Measurements from ENCODE around the gene ADNP. TPM values are rescaled to one million over a fixed set of nuclear protein-coding genes. Genes with fewer than 3 reads are reported as not detected.
A peak's percentile ranks its signal among the peaks of the same experiment; 100 is the strongest.

The ADNP gene
- total RNA-seq, 3 donors from 2014 or later (not counting 1 experiment from before 2014, with no cell fraction given) = 56.8 to 75.8 (median 66.8) TPM

DNA sequence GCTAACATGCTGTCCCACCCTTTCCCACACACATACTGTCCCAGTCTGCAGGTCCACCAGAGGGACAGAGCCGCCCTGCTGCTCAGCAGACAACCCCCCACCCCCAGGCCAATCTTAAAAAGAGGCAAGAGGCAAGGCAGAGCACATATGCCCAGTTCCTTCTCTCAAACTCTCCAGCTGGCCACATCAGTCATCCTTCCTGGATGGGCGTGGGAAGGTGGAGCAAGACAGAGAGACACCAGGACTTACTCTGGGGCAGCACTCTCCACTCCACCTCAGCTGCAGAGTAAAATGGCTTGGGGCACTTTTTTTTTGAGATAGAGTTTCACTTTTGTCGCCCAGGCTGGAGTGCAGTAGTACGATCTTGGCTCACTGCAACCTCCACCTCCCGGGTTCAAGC, 38.2 kb upstream of the ADNP start:
- Histone ChIP-seq H3K36me3 (ENCODE audit: control insufficient read depth, insufficient read depth, low read length) (no peaks in the 10 kb centered on the region), H3K9me3 (ENCODE audit: control insufficient read depth, insufficient read depth, low read length) (no peaks in the 10 kb centered on the region), H3K27ac (ENCODE audit: low read length) (no peak overlapping the region), H3K4me3 (ENCODE audit: low read length) (no peak overlapping the region), H3K4me1 (ENCODE audit: control insufficient read depth, insufficient read depth, low read length) (no peaks in the 10 kb centered on the region), H3K27me3 (ENCODE audit: control insufficient read depth, insufficient read depth, low read length) (no peaks in the 10 kb centered on the region)
- WGBS (ENCODE audit: insufficient coverage) = 90% methylated on average over 5 of the region's 5 CpGs
- ATAC-seq (no peak), DNase-seq (no peak)
- intact Hi-C loops (cut with micrococcal nuclease) = no loop called here
- Mint-ChIP-seq H3K36me3 (no peaks in the 10 kb centered on the region), H3K27ac (no peak overlapping the region), H3K4me1 (peaks cover 0 to 5% of the 10 kb centered on the region in 2 donors), H3K4me3 (no peak overlapping the region), H3K27me3 (ENCODE audit: low read depth in 2 of 2) (peaks cover 9 to 13% of the 10 kb centered on the region in 2 donors), H3K9me3 (no peaks in the 10 kb centered on the region)
- TF ChIP-seq CTCF (IDR thresholded peaks at IDR 0.05) = no peak

GRCh38 chr20:50968289-50968688, 37.1 kb upstream of the ADNP start:
- WGBS (ENCODE audit: insufficient coverage) = 89% methylated on average over 9 of the region's 9 CpGs
- H3K27me3 ChIP-seq (ENCODE audit: control insufficient read depth, insufficient read depth, low read length) = no peaks in the 10 kb centered on the region
- Mint-ChIP-seq H3K9me3 (no peaks in the 10 kb centered on the region), H3K4me1 (peaks cover 0 to 8% of the 10 kb centered on the region in 2 donors), H3K27ac (no peak overlapping the region), H3K4me3 (no peak overlapping the region), H3K36me3 (no peaks in the 10 kb centered on the region), H3K27me3 (ENCODE audit: low read depth in 2 of 2) (peaks cover 5 to 11% of the 10 kb centered on the region in 2 donors)
- H3K4me1 ChIP-seq (ENCODE audit: control insufficient read depth, insufficient read depth, low read length) = no peaks in the 10 kb centered on the region
- H3K36me3 ChIP-seq (ENCODE audit: control insufficient read depth, insufficient read depth, low read length) = no peaks in the 10 kb centered on the region
- DNase-seq (no peak), ATAC-seq (no peak)
- H3K4me3 ChIP-seq (ENCODE audit: low read length) = no peak overlapping the region
- H3K27ac ChIP-seq (ENCODE audit: low read length) = no peak overlapping the region
- no peak for TF ChIP-seq CTCF (IDR thresholded peaks at IDR 0.05)
- no peaks in the 10 kb centered on the region for H3K9me3 ChIP-seq (ENCODE audit: control insufficient read depth, insufficient read depth, low read length)
- intact Hi-C loops (cut with micrococcal nuclease) = no loop called here

GRCh38 chr20:50967586-50967985, 36.3 kb upstream of the ADNP start:
- H3K27me3 Mint-ChIP-seq (ENCODE audit: low read depth in 2 of 2) = peaks cover 0 to 9% of the 10 kb centered on the region in 2 donors
- 59% methylated on average over 7 of the region's 7 CpGs for WGBS (ENCODE audit: insufficient coverage)
- H3K4me3 Mint-ChIP-seq = no peak overlapping the region
- Histone ChIP-seq H3K4me1 (ENCODE audit: control insufficient read depth, insufficient read depth, low read length) (no peaks in the 10 kb centered on the region), H3K9me3 (ENCODE audit: control insufficient read depth, insufficient read depth, low read length) (no peaks in the 10 kb centered on the region), H3K4me3 (ENCODE audit: low read length) (no peak overlapping the region), H3K27me3 (ENCODE audit: control insufficient read depth, insufficient read depth, low read length) (no peaks in the 10 kb centered on the region), H3K36me3 (ENCODE audit: control insufficient read depth, insufficient read depth, low read length) (no peaks in the 10 kb centered on the region), H3K27ac (ENCODE audit: low read length) (no peak overlapping the region)
- H3K36me3 Mint-ChIP-seq = no peaks in the 10 kb centered on the region
- no peaks in the 10 kb centered on the region for H3K9me3 Mint-ChIP-seq
- ATAC-seq (no peak), DNase-seq (no peak)
- H3K27ac Mint-ChIP-seq = no peak overlapping the region
- peaks cover 0 to 8% of the 10 kb centered on the region in 2 donors for H3K4me1 Mint-ChIP-seq
- intact Hi-C loops (cut with micrococcal nuclease) = no loop called here
- TF ChIP-seq CTCF (IDR thresholded peaks at IDR 0.05) = no peak

GRCh38 chr20:50959543-50960126, 28.4 kb upstream of the ADNP start:
- no peak for TF ChIP-seq CTCF (IDR thresholded peaks at IDR 0.05)
- peak in 1 of 2 donors; percentile 9 for DNase-seq
- Histone ChIP-seq H3K4me1 (ENCODE audit: control insufficient read depth, insufficient read depth, low read length) (peaks cover 21% of the 10 kb centered on the region), H3K4me3 (ENCODE audit: low read length) (peak overlapping the region; percentile 97), H3K36me3 (ENCODE audit: control insufficient read depth, insufficient read depth, low read length) (peaks cover 13% of the 10 kb centered on the region), H3K27ac (ENCODE audit: low read length) (no peak overlapping the region), H3K9me3 (ENCODE audit: control insufficient read depth, insufficient read depth, low read length) (no peaks in the 10 kb centered on the region), H3K27me3 (ENCODE audit: control insufficient read depth, insufficient read depth, low read length) (no peaks in the 10 kb centered on the region)
- no peaks in the 10 kb centered on the region for H3K27me3 Mint-ChIP-seq (ENCODE audit: low read depth in 2 of 2)
- H3K36me3 Mint-ChIP-seq = no peaks in the 10 kb centered on the region
- peak overlapping the region; percentile 96 for H3K4me3 Mint-ChIP-seq
- H3K4me1 Mint-ChIP-seq = peaks cover 38 to 44% of the 10 kb centered on the region in 2 donors
- H3K27ac Mint-ChIP-seq = peak overlapping the region; percentile 96 to 98
- intact Hi-C loops (cut with micrococcal nuclease) = loop anchor here (2.0 kb wide), 1 partner anchor 165 kb away; the partner anchor contains the start of gene BCAS4
- ATAC-seq = no peak
- no peaks in the 10 kb centered on the region for H3K9me3 Mint-ChIP-seq
- 72% methylated on average over 25 of the region's 25 CpGs for WGBS (ENCODE audit: insufficient coverage)

Data from natural killer cell (primary cell).